ENCODE measurements around the gene ARF3.

ARF3 gene

DNA sequence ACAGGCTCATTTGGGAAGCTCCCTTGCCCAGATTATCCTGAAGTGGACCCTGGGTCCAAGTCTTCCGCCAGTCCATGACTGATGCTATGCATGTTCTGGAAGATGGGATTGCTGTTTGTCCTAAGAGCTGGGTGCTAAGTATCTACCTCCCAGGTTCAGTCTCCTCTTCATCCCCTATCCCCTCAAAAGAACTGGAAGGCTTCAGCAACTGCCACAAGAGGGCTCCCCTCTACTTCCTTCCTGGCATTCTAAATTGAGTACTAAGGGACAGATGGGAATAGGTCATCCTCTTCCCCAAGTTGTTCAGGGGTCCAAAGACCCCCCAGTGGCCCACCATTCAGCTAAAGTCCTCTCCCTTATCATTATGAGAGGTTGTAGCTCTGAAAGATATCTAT, 23.0 kb downstream of the ARF3 start:
- no peaks in the 10 kb centered on the region for H3K4me1 ChIP-seq (ENCODE audit: low read length)
- no peaks in the 10 kb centered on the region for H3K9me3 ChIP-seq (ENCODE audit: insufficient read depth, low read length)
- no peak overlapping the region for H2AFZ ChIP-seq (ENCODE audit: low read depth, low read length)
- no peaks in the 10 kb centered on the region for H3K27me3 ChIP-seq (ENCODE audit: low read depth, low read length)
- H3K4me2 ChIP-seq (ENCODE audit: low read length): no peak overlapping the region
- no peak for TF ChIP-seq EZH2phosphoT487 (IDR thresholded peaks at IDR 0.05; ENCODE audit: low read depth)
- TF ChIP-seq, protein P1, sequence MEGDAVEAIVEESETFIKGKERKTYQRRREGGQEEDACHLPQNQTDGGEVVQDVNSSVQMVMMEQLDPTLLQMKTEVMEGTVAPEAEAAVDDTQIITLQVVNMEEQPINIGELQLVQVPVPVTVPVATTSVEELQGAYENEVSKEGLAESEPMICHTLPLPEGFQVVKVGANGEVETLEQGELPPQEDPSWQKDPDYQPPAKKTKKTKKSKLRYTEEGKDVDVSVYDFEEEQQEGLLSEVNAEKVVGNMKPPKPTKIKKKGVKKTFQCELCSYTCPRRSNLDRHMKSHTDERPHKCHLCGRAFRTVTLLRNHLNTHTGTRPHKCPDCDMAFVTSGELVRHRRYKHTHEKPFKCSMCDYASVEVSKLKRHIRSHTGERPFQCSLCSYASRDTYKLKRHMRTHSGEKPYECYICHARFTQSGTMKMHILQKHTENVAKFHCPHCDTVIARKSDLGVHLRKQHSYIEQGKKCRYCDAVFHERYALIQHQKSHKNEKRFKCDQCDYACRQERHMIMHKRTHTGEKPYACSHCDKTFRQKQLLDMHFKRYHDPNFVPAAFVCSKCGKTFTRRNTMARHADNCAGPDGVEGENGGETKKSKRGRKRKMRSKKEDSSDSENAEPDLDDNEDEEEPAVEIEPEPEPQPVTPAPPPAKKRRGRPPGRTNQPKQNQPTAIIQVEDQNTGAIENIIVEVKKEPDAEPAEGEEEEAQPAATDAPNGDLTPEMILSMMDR (IDR thresholded peaks at IDR 0.05; ENCODE audit: low read depth, low read length): peak; percentile 52
- H4K20me1 ChIP-seq (ENCODE audit: insufficient read depth, low read length): peaks cover 8% of the 10 kb centered on the region; the same call in 1 of the 2 replicates
- peaks cover 33% of the 10 kb centered on the region for H3K36me3 ChIP-seq (replicated peaks; ENCODE audit: low read depth, low read length)
- H3K27ac ChIP-seq (ENCODE audit: low read length): no peak overlapping the region
- H3K79me2 ChIP-seq (ENCODE audit: low read length): no peaks in the 10 kb centered on the region
- no peak overlapping the region for H3K4me3 ChIP-seq (ENCODE audit: low read length)
- H3K9ac ChIP-seq (ENCODE audit: low read length): no peak overlapping the region

DNA sequence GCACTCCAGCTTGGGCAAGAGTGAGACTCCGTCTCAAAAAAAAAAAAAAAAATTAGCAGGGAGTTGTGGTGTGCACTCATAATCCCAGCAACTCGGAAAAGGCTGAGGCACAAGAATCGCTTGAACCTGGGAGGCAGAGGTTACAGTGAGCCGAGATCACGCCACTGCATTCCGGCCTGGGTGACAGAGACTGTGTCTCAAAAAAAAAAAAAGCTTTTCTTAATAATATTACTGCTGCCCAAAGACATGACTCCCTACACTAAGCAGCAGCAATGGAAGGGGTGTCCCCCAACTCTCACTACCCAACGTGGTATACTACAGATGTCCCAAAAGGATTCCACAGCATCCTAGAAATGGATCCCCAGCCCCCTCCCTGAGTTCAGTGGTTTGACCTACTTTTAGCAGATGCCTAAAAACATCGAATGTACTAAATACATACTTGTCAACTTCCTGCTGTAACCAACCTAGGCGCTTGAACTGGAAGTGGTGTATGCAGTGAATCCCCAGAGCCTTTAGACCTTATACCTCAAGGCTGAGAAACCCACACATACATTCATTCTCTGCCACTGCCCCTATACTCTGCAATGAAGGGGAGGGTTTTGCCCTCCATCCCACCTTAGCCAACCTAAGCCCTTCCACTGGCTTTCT, 23.5 kb downstream of the ARF3 start:
- Histone ChIP-seq H3K9me3 (ENCODE audit: insufficient read depth, low read length) (no peaks in the 10 kb centered on the region), H3K4me1 (ENCODE audit: low read length) (no peaks in the 10 kb centered on the region), H3K36me3 (replicated peaks; ENCODE audit: low read depth, low read length) (peaks cover 29% of the 10 kb centered on the region), H3K79me2 (ENCODE audit: low read length) (no peaks in the 10 kb centered on the region), H2AFZ (ENCODE audit: low read depth, low read length) (no peak overlapping the region), H3K9ac (ENCODE audit: low read length) (no peak overlapping the region), H3K27me3 (ENCODE audit: low read depth, low read length) (no peaks in the 10 kb centered on the region), H3K27ac (ENCODE audit: low read length) (no peak overlapping the region), H3K4me2 (ENCODE audit: low read length) (no peak overlapping the region), H4K20me1 (ENCODE audit: insufficient read depth, low read length) (peaks cover 8% of the 10 kb centered on the region; the same call in 1 of the 2 replicates), H3K4me3 (ENCODE audit: low read length) (no peak overlapping the region)
- TF ChIP-seq, protein P1 (IDR thresholded peaks at IDR 0.05; ENCODE audit: low read depth, low read length): no peak
- TF ChIP-seq EZH2phosphoT487 (IDR thresholded peaks at IDR 0.05; ENCODE audit: low read depth): no peak

DNA sequence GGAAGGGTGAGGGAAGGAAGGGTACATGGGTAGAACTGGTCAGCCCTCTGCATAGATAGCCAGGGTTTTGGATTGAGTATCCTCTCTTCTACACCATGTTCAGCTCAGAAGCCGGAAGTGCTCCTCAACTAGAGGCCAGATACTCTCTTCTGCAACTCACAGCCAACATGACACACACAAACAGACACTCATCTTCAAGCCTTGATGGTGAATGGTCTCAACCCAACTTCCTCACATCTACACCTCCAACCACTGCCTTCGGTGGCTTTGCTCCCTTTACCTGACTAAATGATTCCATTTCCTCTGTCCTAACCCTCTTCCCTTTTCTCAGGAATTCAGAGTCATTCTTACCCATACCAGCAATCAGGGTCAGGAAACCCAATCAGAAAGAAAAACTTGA, 24.4 kb downstream of the ARF3 start:
- Histone ChIP-seq H2AFZ (ENCODE audit: low read depth, low read length) (no peak overlapping the region), H3K27ac (ENCODE audit: low read length) (no peak overlapping the region), H3K4me3 (ENCODE audit: low read length) (no peak overlapping the region), H3K79me2 (ENCODE audit: low read length) (no peaks in the 10 kb centered on the region), H3K9ac (ENCODE audit: low read length) (no peak overlapping the region), H3K9me3 (ENCODE audit: insufficient read depth, low read length) (no peaks in the 10 kb centered on the region), H3K4me1 (ENCODE audit: low read length) (no peaks in the 10 kb centered on the region), H3K4me2 (ENCODE audit: low read length) (no peak overlapping the region), H4K20me1 (ENCODE audit: insufficient read depth, low read length) (peaks cover 8% of the 10 kb centered on the region; the same call in 1 of the 2 replicates), H3K27me3 (ENCODE audit: low read depth, low read length) (no peaks in the 10 kb centered on the region), H3K36me3 (replicated peaks; ENCODE audit: low read depth, low read length) (peaks cover 27% of the 10 kb centered on the region)
- TF ChIP-seq, protein P1 (IDR thresholded peaks at IDR 0.05; ENCODE audit: low read depth, low read length): no peak
- no peak for TF ChIP-seq EZH2phosphoT487 (IDR thresholded peaks at IDR 0.05; ENCODE audit: low read depth)

DNA sequence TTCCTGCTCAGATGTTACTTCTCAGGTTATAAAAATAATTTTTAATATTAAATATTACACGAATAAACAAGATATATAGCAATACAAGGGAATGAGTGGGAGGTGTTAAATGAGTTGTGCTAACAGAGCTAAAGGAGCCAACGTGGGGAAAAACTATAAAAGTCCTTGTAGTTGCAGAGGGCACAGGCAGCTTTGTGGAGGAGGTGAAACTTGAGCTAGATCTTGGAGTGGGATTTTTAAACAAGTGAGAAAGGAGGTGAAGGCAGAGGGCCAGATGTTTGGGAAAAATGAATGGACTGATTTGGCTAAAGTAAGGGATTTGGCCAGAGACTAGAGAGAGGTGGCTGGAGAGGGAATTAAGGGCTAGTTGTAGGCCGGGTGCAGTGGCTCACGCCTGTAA, 26.8 kb downstream of the ARF3 start:
- H3K79me2 ChIP-seq (ENCODE audit: low read length): no peaks in the 10 kb centered on the region
- H3K9ac ChIP-seq (ENCODE audit: low read length): no peak overlapping the region
- H4K20me1 ChIP-seq (ENCODE audit: insufficient read depth, low read length): peaks cover 4% of the 10 kb centered on the region; the same call in 1 of the 2 replicates
- H3K27me3 ChIP-seq (ENCODE audit: low read depth, low read length): no peaks in the 10 kb centered on the region
- no peak overlapping the region for H3K4me2 ChIP-seq (ENCODE audit: low read length)
- H3K36me3 ChIP-seq (replicated peaks; ENCODE audit: low read depth, low read length): peaks cover 21% of the 10 kb centered on the region
- H3K4me1 ChIP-seq (ENCODE audit: low read length): peaks cover 5% of the 10 kb centered on the region
- H3K4me3 ChIP-seq (ENCODE audit: low read length): no peak overlapping the region
- no peaks in the 10 kb centered on the region for H3K9me3 ChIP-seq (ENCODE audit: insufficient read depth, low read length)
- H3K27ac ChIP-seq (ENCODE audit: low read length): no peak overlapping the region
- TF ChIP-seq EZH2phosphoT487 (IDR thresholded peaks at IDR 0.05; ENCODE audit: low read depth): no peak
- TF ChIP-seq, protein P1 (IDR thresholded peaks at IDR 0.05; ENCODE audit: low read depth, low read length): no peak
- no peak overlapping the region for H2AFZ ChIP-seq (ENCODE audit: low read depth, low read length)

Data from OCI-LY3 (cell line).